Hematopoietic multipotent progenitor cell treated with erythropoietin and hydrocortisone succinate and interleukin-3 and kit ligand, for 8 days (in vitro differentiated cells): ENCODE measurements around the gene PRCC.

Experiments used
- DNase-seq: peaks from one replicate; pipeline ENCODE4 v3.0.0-alpha.2; 2015

PRCC gene

GRCh38 chr1:156845953-156846545, 78.7 kb downstream of the PRCC start:
- DNase-seq = no peak

DNA sequence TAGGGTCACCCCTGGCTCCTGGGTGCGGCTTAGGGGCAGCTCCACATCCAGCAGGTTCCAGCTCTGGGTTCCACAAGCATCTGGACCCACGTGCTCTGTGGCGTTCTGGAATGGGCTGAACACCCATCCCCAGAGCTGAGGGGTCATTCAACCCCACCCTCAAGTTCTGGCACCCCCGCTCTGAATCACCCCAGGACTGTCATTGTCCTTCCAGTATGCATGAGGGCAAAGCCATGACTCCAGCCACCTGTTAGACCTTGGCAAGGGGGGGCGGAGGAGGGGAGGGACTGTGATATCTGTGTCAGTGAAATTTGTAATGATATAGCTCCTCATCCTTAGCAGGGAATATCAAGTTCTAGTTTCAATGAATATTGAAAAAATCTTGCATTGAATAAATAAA, 79.3 kb downstream of the PRCC start:
- DNase-seq = no peak

DNA sequence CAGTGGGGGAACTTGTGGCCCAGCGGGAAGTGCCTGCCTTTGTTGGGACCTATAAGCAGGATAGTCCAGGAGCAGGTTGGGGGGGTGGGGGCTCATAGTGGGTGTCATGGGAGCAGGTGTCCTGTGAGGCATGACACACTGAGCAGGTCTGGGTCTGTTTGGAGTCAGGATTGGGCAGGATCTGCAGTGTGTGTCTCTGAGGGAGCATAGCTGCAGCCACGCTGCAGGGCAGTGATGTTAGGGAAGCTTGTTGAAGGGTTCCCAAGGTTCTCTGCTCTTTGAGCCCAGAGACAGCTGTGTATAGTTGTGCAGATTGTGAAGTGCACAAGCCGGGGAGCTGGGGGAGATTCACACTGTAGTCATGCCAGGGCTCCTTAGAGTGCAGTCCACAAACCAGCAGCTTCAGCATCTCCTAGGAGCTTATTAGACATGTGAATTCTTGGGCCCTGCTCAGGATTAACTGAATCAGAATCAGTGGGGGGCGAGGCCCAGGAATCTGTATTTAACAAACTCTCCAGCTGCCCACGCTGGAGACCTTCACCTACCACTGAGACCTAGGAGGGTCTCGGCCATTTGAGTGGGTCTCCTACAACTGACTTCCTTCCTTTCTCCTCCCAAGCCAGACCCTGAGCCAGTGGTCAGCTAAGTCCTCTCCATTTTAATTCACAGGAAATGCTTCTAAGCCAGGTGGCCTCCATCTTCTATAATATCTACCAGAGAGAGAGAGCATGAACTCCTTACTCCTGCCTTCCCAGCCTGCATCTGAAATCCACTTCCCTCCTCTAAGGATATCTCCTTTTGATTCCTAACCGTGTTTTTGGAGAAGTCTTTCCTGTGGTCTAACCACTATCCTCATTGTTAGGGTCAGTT, 80.5 kb downstream of the PRCC start:
- DNase-seq = no peak

GRCh38 chr1:156848461-156849150, 81.3 kb downstream of the PRCC start:
- no peak for DNase-seq

DNA sequence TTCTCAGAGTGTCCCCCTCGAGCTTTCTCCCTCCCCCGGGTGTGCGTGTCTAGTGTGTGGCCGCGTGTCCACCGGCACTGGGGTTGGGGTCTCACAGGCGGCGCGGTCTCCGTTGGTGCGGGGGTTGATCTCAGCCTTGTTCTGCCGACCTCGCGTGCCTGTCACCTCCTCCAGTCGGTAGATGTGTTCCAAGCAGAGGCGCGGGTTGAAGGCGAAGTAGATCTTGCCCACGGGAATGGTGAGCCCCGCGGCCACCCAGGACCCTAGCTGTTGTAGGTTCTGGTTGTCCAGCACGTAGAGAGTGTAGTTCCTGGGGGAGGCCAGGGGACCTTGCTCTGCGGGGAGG, 81.8 kb downstream of the PRCC start:
- no peak for DNase-seq
